ENCODE results near the gene EIF4G1. TPM values are rescaled to one million over a fixed set of nuclear protein-coding genes. Genes with fewer than 3 reads are reported as not detected.

EIF4G1 gene
- total and polyA plus RNA-seq, 2 of the 4 experiments (the other 2 are of a cell fraction), result 225 to 274 TPM

- TF ChIP-seq ELK1 (IDR thresholded peaks at IDR 0.05; ENCODE audit: borderline replicate concordance, low read depth, low read length) (no peak), MAFK (IDR thresholded peaks at IDR 0.05; ENCODE audit: low read depth, low read length) (no peak)
Observed at GRCh38 chr3:184299488-184300377, 14.7 kb upstream of the EIF4G1 start (continued).

GRCh38 chr3:184300378-184300720, 14.1 kb upstream of the EIF4G1 start:
- no TSS peak for BruUV-seq (replicated peaks)
- WGBS, 2 experiments (ENCODE audit: extremely low coverage in 2 of 2, insufficient read length in 1 of 2), result no CpG with 5 or more reads among the region's 3 CpGs
- intact Hi-C loops (cut with micrococcal nuclease), result no loop called here

More at GRCh38 chr3:184300378-184300720, 14.1 kb upstream of the EIF4G1 start:
- Histone ChIP-seq H3K4me3 (ENCODE audit: insufficient read depth, low read depth, low read length) (peak overlapping the region; percentile 96), H2BK120ac (ENCODE audit: low read depth, low read length) (peak overlapping the region; percentile 64; the same call in 1 of the 2 replicates), H3K56ac (ENCODE audit: extremely low read depth, insufficient read depth, low read length) (no peak overlapping the region; the same call in 1 of the 2 replicates), H2BK15ac (ENCODE audit: low read depth, low read length) (no peak overlapping the region), H3K27me3 (ENCODE audit: control insufficient read depth, insufficient read depth, low read length) (no peaks in the 10 kb centered on the region), H2BK5ac (ENCODE audit: low read depth, low read length, poor library complexity, severe bottlenecking) (peak overlapping the region; percentile 85), H3K9me3 (ENCODE audit: control insufficient read depth, insufficient read depth, low read length) (no peaks in the 10 kb centered on the region), H3K23ac (ENCODE audit: low read depth, low read length) (peak overlapping the region; percentile 96; the same call in 1 of the 2 replicates), H3K4ac (ENCODE audit: low read depth, low read length) (peak overlapping the region; percentile 76; the same call in 1 of the 2 replicates), H3K14ac (replicated peaks; ENCODE audit: low read depth, low read length) (peak overlapping the region; percentile 62), H3K36me3 (ENCODE audit: control insufficient read depth, insufficient read depth, low read length) (peaks cover 41% of the 10 kb centered on the region), H4K20me1 (ENCODE audit: insufficient read depth, low read length) (peaks cover 44% of the 10 kb centered on the region), H2AK5ac (ENCODE audit: low read depth, low read length) (peak overlapping the region; percentile 58; the same call in 1 of the 2 replicates), H3K4me2 (ENCODE audit: low read depth, low read length) (peak overlapping the region; percentile 95), H3K9ac (ENCODE audit: low read depth, low read length) (peak overlapping the region; percentile 93), H2AK9ac (replicated peaks; ENCODE audit: low read depth, low read length, poor library complexity) (no peak overlapping the region), H4K8ac (ENCODE audit: low read depth in 2 of 2, low read length in 2 of 2) (peak overlapping the region; percentile 0 to 67; a peak in 1 of 4 replicates), H3K4me1 (ENCODE audit: control insufficient read depth, insufficient read depth, low read length) (peaks cover 2% of the 10 kb centered on the region; the same call in 1 of the 2 replicates), H4K5ac (ENCODE audit: low read depth, low read length) (0 out of 2 replicates have a peak overlapping the region, but pooled peaks have one; percentile 25), H2BK20ac (ENCODE audit: low read depth, low read length) (no peak overlapping the region), H3K27ac (ENCODE audit: insufficient read depth, low read length) (peak overlapping the region; percentile 62; the same call in 1 of the 2 replicates), H3K9me1 (ENCODE audit: insufficient read depth, low read length) (no peaks in the 10 kb centered on the region; the same call in 1 of the 2 replicates), H2AFZ (replicated peaks; ENCODE audit: low read length, poor library complexity) (no peak overlapping the region), H4K91ac (ENCODE audit: insufficient read depth, low read depth, low read length) (no peak overlapping the region), H3K18ac (ENCODE audit: low read depth, low read length) (no peak overlapping the region), H3K79me1 (ENCODE audit: low read depth in 1 of 2, low read length in 2 of 2) (peaks cover 27 to 49% of the 10 kb centered on the region in 2 experiments)
- in situ Hi-C loops (cut with MboI; ENCODE audit: low sequenced_read_pairs) (no loop called here), dilution Hi-C loops (cut with HindIII; ENCODE audit: low sequenced_read_pairs, unreplicated experiment) (no loop called here)
- CTCF ChIA-PET, result no interaction called here
- ATAC-seq (ENCODE audit: low read depth) (no peak), DNase-seq (peak; percentile 75)
- peak; percentile 25; the same call in 1 of the 2 replicates for TF ChIP-seq POLR2A (IDR thresholded peaks at IDR 0.05; ENCODE audit: low read depth, low read length)
- no peak for TF ChIP-seq USF2 (IDR thresholded peaks at IDR 0.05; ENCODE audit: low read depth, low read length)
- peak; percentile 19; the same call in 1 of the 2 replicates for TF ChIP-seq FOS (IDR thresholded peaks at IDR 0.05; ENCODE audit: low read depth, low read length)
- POLR2A ChIA-PET (ENCODE audit: unreplicated experiment), result no interaction called here

Data from IMR-90 (cell line).